AG04450 (cell line): Measurements from ENCODE around the gene HSCB. TPM values are rescaled to one million over a fixed set of nuclear protein-coding genes. Genes with fewer than 3 reads are reported as not detected.
"Not testable (repeated sequence)": the region's sequence is repeated elsewhere in the genome, so short reads cannot be mapped to it uniquely, and the experiment has no call there.

Experiments
- CTCF ChIA-PET: fragments of 300-600, 350-600 bp; formaldehyde crosslinking; extraction: SDS; loops from one replicate; lab custom pipeline; 2022; ENCODE audit warnings: antibody characterized with exemption, inconsistent platforms; lab: Charles Lee
- POLR2A ChIA-PET: fragments of 350-600 bp; formaldehyde crosslinking; extraction: SDS; loops from one replicate; lab custom pipeline; 2021; ENCODE audit warnings: antibody characterized with exemption, inconsistent platforms; lab: Yijun Ruan, JAX
- DNase-seq: peaks from one replicate; pipeline ENCODE4 v3.0.0-alpha.2; 2011; ENCODE audit warnings: low read depth, low spot score
- H3K27ac ChIP-seq: one replicate; pipeline ENCODE4 v1.5.1; 2012; ENCODE audit warnings: low read depth, low read length, control low read depth
- H3K27me3 ChIP-seq: one replicate; pipeline ENCODE4 v1.6.0; 2012; ENCODE audit warnings: low read length; ENCODE audit not compliant: control insufficient read depth, insufficient read depth
- H3K4me3 ChIP-seq: 2 replicates; pipeline ENCODE4 v1.5.1; 2011; ENCODE audit warnings: mild to moderate bottlenecking, low read depth, low read length, control low read depth
- H3K9me3 ChIP-seq: 2 replicates; pipeline ENCODE4 v1.5.1; 2012; ENCODE audit warnings: low read length; ENCODE audit not compliant: control insufficient read depth, insufficient read depth
- polyA plus RNA-seq: library from polyadenylated mRNA; depleted of rRNA; stranded (reverse); fragments of >200 nt; gene quantifications from 2 replicates; pipeline ENCODE4 v1.2.3, GENCODE V29; 2011
- TF ChIP-seq, protein P1 (sequence below): IDR thresholded peaks from 2 replicates; pipeline ENCODE4 v1.5.1; 2011; ENCODE audit warnings: low read depth, low read length, control low read depth, inconsistent platforms

Gene HSCB
- polyA plus RNA-seq, 1 experiment: 24.5 TPM

- DNase-seq: no peak
- CTCF ChIA-PET: no interaction called here
- POLR2A ChIA-PET: no interaction called here
- H3K27me3 ChIP-seq: no peaks in the 10 kb centered on the region
- H3K9me3 ChIP-seq: no peaks in the 10 kb centered on the region
- H3K4me3 ChIP-seq: no peak overlapping the region
- TF ChIP-seq, protein P1, sequence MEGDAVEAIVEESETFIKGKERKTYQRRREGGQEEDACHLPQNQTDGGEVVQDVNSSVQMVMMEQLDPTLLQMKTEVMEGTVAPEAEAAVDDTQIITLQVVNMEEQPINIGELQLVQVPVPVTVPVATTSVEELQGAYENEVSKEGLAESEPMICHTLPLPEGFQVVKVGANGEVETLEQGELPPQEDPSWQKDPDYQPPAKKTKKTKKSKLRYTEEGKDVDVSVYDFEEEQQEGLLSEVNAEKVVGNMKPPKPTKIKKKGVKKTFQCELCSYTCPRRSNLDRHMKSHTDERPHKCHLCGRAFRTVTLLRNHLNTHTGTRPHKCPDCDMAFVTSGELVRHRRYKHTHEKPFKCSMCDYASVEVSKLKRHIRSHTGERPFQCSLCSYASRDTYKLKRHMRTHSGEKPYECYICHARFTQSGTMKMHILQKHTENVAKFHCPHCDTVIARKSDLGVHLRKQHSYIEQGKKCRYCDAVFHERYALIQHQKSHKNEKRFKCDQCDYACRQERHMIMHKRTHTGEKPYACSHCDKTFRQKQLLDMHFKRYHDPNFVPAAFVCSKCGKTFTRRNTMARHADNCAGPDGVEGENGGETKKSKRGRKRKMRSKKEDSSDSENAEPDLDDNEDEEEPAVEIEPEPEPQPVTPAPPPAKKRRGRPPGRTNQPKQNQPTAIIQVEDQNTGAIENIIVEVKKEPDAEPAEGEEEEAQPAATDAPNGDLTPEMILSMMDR: no peak
- H3K27ac ChIP-seq: no peak overlapping the region
These were observed 18.2 kb downstream of the HSCB start for GRCh38 chr22:28759861-28760560.

DNA sequence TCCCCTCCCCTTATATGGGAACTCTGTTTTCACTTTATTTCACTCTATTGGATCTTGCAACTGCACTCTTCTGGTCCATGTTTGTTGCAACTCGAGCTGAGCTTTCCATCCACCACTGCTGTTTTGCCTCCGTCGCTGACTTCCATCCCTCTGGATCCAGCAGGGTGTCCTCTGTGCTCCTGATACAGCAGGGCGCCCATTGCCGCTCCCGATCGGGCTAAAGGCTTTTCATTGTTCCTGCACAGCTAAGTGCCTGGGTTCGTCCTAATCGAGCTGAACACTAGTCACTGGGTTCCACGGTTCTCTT, 19.6 kb downstream of the HSCB start:
- TF ChIP-seq, protein P1: no peak
- DNase-seq: no peak
- H3K9me3 ChIP-seq: no peaks in the 10 kb centered on the region
- H3K4me3 ChIP-seq: no peak overlapping the region
- POLR2A ChIA-PET: no interaction called here
- no peak overlapping the region for H3K27ac ChIP-seq
- H3K27me3 ChIP-seq: no peaks in the 10 kb centered on the region
- CTCF ChIA-PET: no interaction called here

- CTCF ChIA-PET, H3K4me3 ChIP-seq, H3K27me3 ChIP-seq, H3K9me3 ChIP-seq, POLR2A ChIA-PET, H3K27ac ChIP-seq, DNase-seq: not testable (repeated sequence)
These were observed 20.2 kb downstream of the HSCB start for GRCh38 chr22:28762000-28762399.

GRCh38 chr22:28766628-28767027, 24.8 kb downstream of the HSCB start:
- no peaks in the 10 kb centered on the region for H3K27me3 ChIP-seq
- TF ChIP-seq, protein P1: no peak
- no peak overlapping the region for H3K27ac ChIP-seq
- ChIA-PET POLR2A (no interaction called here), CTCF (no interaction called here)
- peaks cover 4% of the 10 kb centered on the region for H3K9me3 ChIP-seq
- no peak overlapping the region for H3K4me3 ChIP-seq
- DNase-seq: no peak

DNA sequence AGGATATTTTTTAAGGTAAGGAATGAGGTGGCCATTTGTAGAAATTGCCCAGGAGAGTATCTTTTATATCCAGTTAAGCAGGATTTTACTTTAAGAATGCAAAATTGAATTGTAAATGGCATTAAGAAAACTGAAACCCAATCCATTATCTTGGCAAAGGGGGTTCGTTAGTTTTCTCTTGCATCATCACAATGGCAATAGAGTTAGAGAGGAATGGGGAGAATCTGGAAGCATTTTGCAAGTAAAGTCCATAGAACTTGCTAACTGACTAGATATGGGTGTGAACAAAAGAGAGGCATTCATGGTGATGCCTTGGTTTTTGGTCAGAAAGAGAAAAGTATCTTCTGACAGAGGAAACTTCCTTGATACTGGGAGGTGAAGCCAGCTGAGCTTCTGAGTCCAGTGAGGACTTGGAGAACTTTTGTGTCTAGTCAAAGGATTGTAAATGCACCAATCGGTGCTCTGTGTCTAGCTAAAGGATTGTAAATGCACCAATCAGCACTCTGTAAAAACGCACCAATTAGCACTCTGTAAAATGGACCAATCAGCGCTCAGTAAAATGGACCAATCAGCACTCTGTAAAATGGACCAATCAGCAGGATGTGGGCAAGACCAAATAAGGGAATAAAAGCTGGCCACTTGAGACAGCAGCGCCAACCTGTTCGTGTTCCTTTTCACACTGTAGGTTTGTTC, 27.0 kb downstream of the HSCB start:
- Histone ChIP-seq H3K4me3 (no peak overlapping the region), H3K27ac (no peak overlapping the region), H3K27me3 (no peaks in the 10 kb centered on the region), H3K9me3 (peaks cover 4% of the 10 kb centered on the region)
- no peak for DNase-seq
- ChIA-PET CTCF (no interaction called here), POLR2A (no interaction called here)
- TF ChIP-seq, protein P1: no peak
